PC-3 (cell line): ENCODE results near the gene MYLK3.

Experiments
- EZH2 ChIP-seq: fragments of 300-600 bp; sonication (generic); IDR thresholded peaks from one replicate; pipeline ENCODE4 v1.6.1; 2017; ENCODE audit warnings: antibody characterized with exemption, mild to moderate bottlenecking, low read length; ENCODE audit not compliant: unreplicated experiment
- TF ChIP-seq, protein P1 (sequence below): fragments of 300-600 bp; sonication (generic); conservative IDR thresholded peaks from 2 replicates; pipeline ENCODE4 v1.5.1; 2017; ENCODE audit warnings: antibody characterized with exemption, low read depth, mild to moderate bottlenecking, low read length

DNA sequence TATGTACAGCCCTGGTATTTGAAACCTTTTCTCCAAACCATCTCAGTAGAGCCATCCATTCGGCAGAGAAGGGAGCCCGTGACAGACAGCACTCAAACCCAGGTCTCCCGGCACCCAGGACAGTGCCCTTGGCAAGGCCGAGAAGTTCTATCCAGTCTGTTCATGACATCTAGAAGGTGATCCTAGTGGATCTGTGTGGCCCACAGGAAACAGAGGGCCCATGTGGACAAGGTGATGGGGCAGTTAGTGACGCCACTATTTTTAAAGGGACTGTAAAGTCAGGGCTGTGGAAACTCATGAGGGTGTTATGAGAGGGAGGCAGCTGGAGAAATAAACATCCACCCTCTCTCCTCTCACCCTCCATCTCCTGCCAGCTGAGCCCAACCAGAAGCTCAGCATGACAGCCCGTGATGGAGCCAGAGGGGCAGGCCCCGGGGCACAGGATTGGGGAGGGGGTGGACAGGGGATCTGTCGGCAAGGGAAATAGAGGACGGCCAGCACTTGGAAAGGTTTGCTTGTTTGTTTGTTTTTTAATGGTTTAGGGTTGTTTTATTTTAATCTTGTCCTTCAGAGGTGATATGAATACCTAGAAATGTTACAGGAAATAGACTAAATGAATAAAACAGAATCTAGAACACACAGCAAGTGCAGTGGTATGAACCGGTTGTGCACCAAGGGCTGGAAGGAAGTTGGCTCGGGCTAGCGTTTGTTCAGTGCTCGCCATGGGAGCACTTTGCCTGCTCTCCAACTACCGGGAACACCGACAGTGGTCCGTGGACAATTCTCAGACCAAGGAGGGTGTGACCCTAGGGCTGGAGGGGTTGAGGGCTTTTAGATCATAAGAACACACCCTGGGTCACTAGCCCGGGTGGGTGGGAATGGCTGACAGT lies 17.1 kb downstream of the MYLK3 start:
- TF ChIP-seq, protein P1, sequence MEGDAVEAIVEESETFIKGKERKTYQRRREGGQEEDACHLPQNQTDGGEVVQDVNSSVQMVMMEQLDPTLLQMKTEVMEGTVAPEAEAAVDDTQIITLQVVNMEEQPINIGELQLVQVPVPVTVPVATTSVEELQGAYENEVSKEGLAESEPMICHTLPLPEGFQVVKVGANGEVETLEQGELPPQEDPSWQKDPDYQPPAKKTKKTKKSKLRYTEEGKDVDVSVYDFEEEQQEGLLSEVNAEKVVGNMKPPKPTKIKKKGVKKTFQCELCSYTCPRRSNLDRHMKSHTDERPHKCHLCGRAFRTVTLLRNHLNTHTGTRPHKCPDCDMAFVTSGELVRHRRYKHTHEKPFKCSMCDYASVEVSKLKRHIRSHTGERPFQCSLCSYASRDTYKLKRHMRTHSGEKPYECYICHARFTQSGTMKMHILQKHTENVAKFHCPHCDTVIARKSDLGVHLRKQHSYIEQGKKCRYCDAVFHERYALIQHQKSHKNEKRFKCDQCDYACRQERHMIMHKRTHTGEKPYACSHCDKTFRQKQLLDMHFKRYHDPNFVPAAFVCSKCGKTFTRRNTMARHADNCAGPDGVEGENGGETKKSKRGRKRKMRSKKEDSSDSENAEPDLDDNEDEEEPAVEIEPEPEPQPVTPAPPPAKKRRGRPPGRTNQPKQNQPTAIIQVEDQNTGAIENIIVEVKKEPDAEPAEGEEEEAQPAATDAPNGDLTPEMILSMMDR = no peak
- no peak for TF ChIP-seq EZH2
